Measurements from ENCODE around the gene SYTL5.

SYTL5 gene

GRCh38 chrX:38087594-38087993 is 81.2 kb downstream of the SYTL5 start:
- TF ChIP-seq CTCF (IDR thresholded peaks at IDR 0.05; ENCODE audit: extremely low read depth, insufficient read depth, missing control alignments): no peak
- in situ Hi-C loops (cut with MboI; ENCODE audit: low pct_unique_long_range_greater_than_20kb, low sequenced_read_pairs, unreplicated experiment): no loop called here
- DNase-seq (ENCODE audit: low spot score): no peak

GRCh38 chrX:38089173-38089982 is 83.0 kb downstream of the SYTL5 start:
- no peak for TF ChIP-seq CTCF (IDR thresholded peaks at IDR 0.05; ENCODE audit: extremely low read depth, insufficient read depth, missing control alignments)
- no peak for DNase-seq (ENCODE audit: low spot score)
- in situ Hi-C loops (cut with MboI; ENCODE audit: low pct_unique_long_range_greater_than_20kb, low sequenced_read_pairs, unreplicated experiment): no loop called here

- in situ Hi-C loops (cut with MboI; ENCODE audit: low pct_unique_long_range_greater_than_20kb, low sequenced_read_pairs, unreplicated experiment): no loop called here
- TF ChIP-seq CTCF (IDR thresholded peaks at IDR 0.05; ENCODE audit: extremely low read depth, insufficient read depth, missing control alignments): no peak
- no peak for DNase-seq (ENCODE audit: low spot score)
These were observed 89.7 kb downstream of the SYTL5 start for GRCh38 chrX:38095971-38096529.

- in situ Hi-C loops (cut with MboI; ENCODE audit: low pct_unique_long_range_greater_than_20kb, low sequenced_read_pairs, unreplicated experiment): no loop called here
- no peak for TF ChIP-seq CTCF (IDR thresholded peaks at IDR 0.05; ENCODE audit: extremely low read depth, insufficient read depth, missing control alignments)
- no peak for DNase-seq (ENCODE audit: low spot score)
These were observed 93.3 kb downstream of the SYTL5 start for GRCh38 chrX:38099688-38100087.

- TF ChIP-seq CTCF (IDR thresholded peaks at IDR 0.05; ENCODE audit: extremely low read depth, insufficient read depth, missing control alignments): no peak
- DNase-seq (ENCODE audit: low spot score): no peak
- in situ Hi-C loops (cut with MboI; ENCODE audit: low pct_unique_long_range_greater_than_20kb, low sequenced_read_pairs, unreplicated experiment): no loop called here
These were observed 95.9 kb downstream of the SYTL5 start for GRCh38 chrX:38102240-38102639.

GRCh38 chrX:38102875-38103274 is 96.5 kb downstream of the SYTL5 start:
- TF ChIP-seq CTCF (IDR thresholded peaks at IDR 0.05; ENCODE audit: extremely low read depth, insufficient read depth, missing control alignments): no peak
- no peak for DNase-seq (ENCODE audit: low spot score)
- in situ Hi-C loops (cut with MboI; ENCODE audit: low pct_unique_long_range_greater_than_20kb, low sequenced_read_pairs, unreplicated experiment): no loop called here
